Endothelial cell of umbilical vein (primary cell): ENCODE data around the gene ZNF664. TPM values are rescaled to one million over a fixed set of nuclear protein-coding genes. Genes with fewer than 3 reads are reported as not detected.
"Not testable (repeated sequence)": the region's sequence is repeated elsewhere in the genome, so short reads cannot be mapped to it uniquely, and the experiment has no call there.

ENCODE experiments used
- BruUV-seq: library from RNA; stranded (reverse); fragments of 400-500 nt; replicated peaks from 2 replicates; lab custom pipeline; 2021; lab: Mats Ljungman, UMichigan
- CTCF ChIA-PET: fragments of 300-600, 350-600 bp; sonication (Branson Sonifier 250); formaldehyde crosslinking; loops from one replicate; lab custom pipeline; 2021; ENCODE audit warnings: antibody characterized with exemption, inconsistent platforms; lab: Charles Lee
- POLR2A ChIA-PET: fragments of 300-600, 350-600 bp; sonication (Branson Sonifier 250); formaldehyde crosslinking; loops from one replicate; lab custom pipeline; 2021; ENCODE audit warnings: antibody characterized with exemption, inconsistent platforms; lab: Charles Lee
- DNase-seq: peaks from one replicate; pipeline ENCODE4 v3.0.0-alpha.2; 2011; ENCODE audit warnings: low read depth, low spot score
- FAIRE-seq: peaks from 2 replicates; lab custom pipeline; 2011; peaks lifted over from hg19 to GRCh38; lab: Jason Lieb, UNC
- H2AFZ ChIP-seq: 2 replicates; pipeline ENCODE4 v1.6.0; 2012; ENCODE audit warnings: low read depth, low read length, control low read depth, inconsistent platforms
- H3K27ac ChIP-seq: 2 replicates; pipeline ENCODE4 v1.5.1; 2011; ENCODE audit warnings: low read depth, mild to moderate bottlenecking, control low read depth, low read length, moderate library complexity; ENCODE audit not compliant: insufficient read depth
- H3K27me3 ChIP-seq, 2 experiments: 2 replicates each; pipeline versions ENCODE4 v1.6.0 to v1.6.1; 2011; ENCODE audit warnings: low read length in 2 of 2, mixed read lengths in 1 of 2; ENCODE audit not compliant: control insufficient read depth in 2 of 2, insufficient read depth in 2 of 2
- H3K36me3 ChIP-seq, 2 experiments: 2 replicates in 1 of 2; 3 replicates in 1 of 2; pipeline ENCODE4 v1.5.1; 2011; ENCODE audit warnings: low read length in 2 of 2, mild to moderate bottlenecking in 1 of 2, moderate library complexity in 1 of 2; ENCODE audit not compliant: control insufficient read depth in 2 of 2, insufficient read depth in 2 of 2; ENCODE audit errors: extremely low read depth in 1 of 2
- H3K4me1 ChIP-seq: 3 replicates; pipeline ENCODE4 v1.5.1; 2011; ENCODE audit warnings: mild to moderate bottlenecking, low read length; ENCODE audit not compliant: control insufficient read depth, insufficient read depth; ENCODE audit errors: extremely low read depth
- H3K4me2 ChIP-seq: 2 replicates; pipeline ENCODE4 v1.6.1; 2011; ENCODE audit warnings: low read length, control low read depth, mixed read lengths; ENCODE audit not compliant: insufficient read depth
- H3K4me3 ChIP-seq, 3 experiments: fragments of 200-600 bp in 1 of 3; sonication (generic), shearing (Covaris generic) in 1 of 3; replicated peaks in 1 of 3; 2 replicates each; pipeline ENCODE4 v1.5.1; 2011 to 2016; ENCODE audit warnings: control low read depth in 3 of 3, low read length in 3 of 3, mild to moderate bottlenecking in 2 of 3, inconsistent platforms in 1 of 3, low read depth in 1 of 3, moderate library complexity in 1 of 3; ENCODE audit not compliant: insufficient read depth in 1 of 3
- H3K79me2 ChIP-seq: 2 replicates; pipeline ENCODE4 v1.6.0; 2012; ENCODE audit warnings: low read length, inconsistent platforms; ENCODE audit not compliant: control insufficient read depth, insufficient read depth
- H3K9ac ChIP-seq: replicated peaks from 2 replicates; pipeline ENCODE3; 2011; ENCODE audit warnings: low read length, control low read depth; ENCODE audit not compliant: insufficient read depth; ENCODE audit errors: extremely low read depth
- H3K9me1 ChIP-seq: replicated peaks from 3 replicates; pipeline ENCODE4 v1.6.0; 2011; ENCODE audit warnings: mild to moderate bottlenecking, low read length; ENCODE audit not compliant: control insufficient read depth, insufficient read depth; ENCODE audit errors: extremely low read depth
- H3K9me3 ChIP-seq: replicated peaks from 2 replicates; pipeline ENCODE4 v1.5.1; 2012; ENCODE audit warnings: low read length, inconsistent platforms; ENCODE audit not compliant: control insufficient read depth, insufficient read depth
- H4K20me1 ChIP-seq: replicated peaks from 2 replicates; pipeline ENCODE3; 2011; ENCODE audit warnings: mild to moderate bottlenecking, low read length; ENCODE audit not compliant: control insufficient read depth, insufficient read depth; ENCODE audit errors: extremely low read depth
- CTCF ChIP-seq, 2 donors: IDR thresholded peaks; 1 replicate in 1 of 2; 2 replicates in 1 of 2; pipeline ENCODE4 v1.5.1; 2011; ENCODE audit warnings: low read length in 2 of 2, mild to moderate bottlenecking in 2 of 2, moderate library complexity in 2 of 2, control low read depth in 1 of 2, inconsistent platforms in 1 of 2, low read depth in 1 of 2; ENCODE audit not compliant: insufficient read depth in 1 of 2; ENCODE audit errors: extremely low read depth in 1 of 2
- EZH2 ChIP-seq: IDR thresholded peaks from 2 replicates; pipeline ENCODE4 v1.6.1; 2012; ENCODE audit warnings: borderline replicate concordance, low read depth, mild to moderate bottlenecking, moderate library complexity, low read length, inconsistent platforms; ENCODE audit not compliant: severe bottlenecking
- FOS ChIP-seq: IDR thresholded peaks from 2 replicates; pipeline ENCODE4 v1.6.1; 2011; ENCODE audit warnings: mild to moderate bottlenecking, low read length, moderate library complexity, borderline replicate concordance; ENCODE audit not compliant: insufficient read depth
- GATA2 ChIP-seq: IDR thresholded peaks from 2 replicates; pipeline ENCODE4 v1.7.0; 2011; ENCODE audit warnings: low read depth, mild to moderate bottlenecking, moderate library complexity, mixed read lengths, low read length; ENCODE audit not compliant: insufficient read length, insufficient read depth
- JUN ChIP-seq: IDR thresholded peaks from 2 replicates; pipeline ENCODE4 v1.6.1; 2011; ENCODE audit warnings: borderline replicate concordance, low read depth; ENCODE audit not compliant: insufficient read length, insufficient read depth
- MYC ChIP-seq: IDR thresholded peaks from one replicate; pipeline ENCODE4 v1.6.1; 2011; ENCODE audit warnings: mild to moderate bottlenecking, low read depth, low read length
- POLR2A ChIP-seq: IDR thresholded peaks from 2 replicates; pipeline ENCODE4 v1.6.1; 2012; ENCODE audit warnings: low read depth, mild to moderate bottlenecking, control low read depth, low read length
- POLR2AphosphoS5 ChIP-seq: IDR thresholded peaks from 2 replicates; pipeline ENCODE4 v1.6.1; 2012; ENCODE audit warnings: low read depth, mild to moderate bottlenecking, control low read depth, low read length, moderate library complexity; ENCODE audit not compliant: insufficient read depth
- dilution Hi-C: fragments of 300-500 bp; cut with MboI; formaldehyde crosslinking; loops from one replicate; pipeline ENCODE4 v1.15.0; 2019; ENCODE audit warnings: low sequenced_read_pairs; ENCODE audit not compliant: extremely low pct_ligation_motif_present
- intact Hi-C: fragments of 100-400 bp; cut with micrococcal nuclease; formaldehyde crosslinking; loops from one replicate; pipeline ENCODE4 v1.10.0; 2022
- polyA plus RNA-seq, 4 experiments: library from polyadenylated mRNA; depleted of rRNA in 3 of 4; stranded (reverse) in 3 of 4; unstranded in 1 of 4; fragments of >200 nt; gene quantifications; 2 replicates each; pipeline versions ENCODE4 v1.2.1 to v1.2.3, GENCODE V29; 2011 to 2012; ENCODE audit warnings: missing spikeins in 1 of 4
- total RNA-seq: library from RNA; stranded (reverse); gene quantifications from 2 replicates; pipeline ENCODE4 v1.2.3, GENCODE V29; 2021
- TF ChIP-seq, protein P1 (sequence below): IDR thresholded peaks from 2 replicates; pipeline ENCODE4 v1.6.1; 2011; ENCODE audit not compliant: insufficient read depth, insufficient read length

ZNF664 gene
- total and polyA plus RNA-seq, 2 donors (not counting 3 experiments of a cell fraction or from before 2014, with no cell fraction given), result 29.8 to 71.3 TPM

DNA sequence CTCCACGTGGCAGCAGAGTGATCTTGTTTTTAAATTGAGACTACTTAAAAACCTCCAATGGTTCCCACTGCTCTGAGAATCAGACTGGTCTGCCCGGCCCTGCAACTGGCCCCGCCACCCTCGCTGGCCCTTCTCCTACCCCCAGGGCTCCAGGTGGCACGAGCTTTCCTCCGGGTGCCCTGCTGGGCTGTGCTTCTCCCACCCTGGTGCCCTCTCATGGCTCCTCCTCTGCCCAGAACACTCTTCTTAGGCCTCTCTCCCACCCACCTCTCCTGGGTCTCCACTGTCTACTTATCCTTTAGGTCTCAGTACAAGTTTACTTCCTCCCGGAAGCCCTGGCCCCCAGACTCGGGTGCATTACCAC is 26.9 kb upstream of the ZNF664 start:
- Histone ChIP-seq H3K27ac (no peak overlapping the region), H3K36me3 (peaks cover 2% of the 10 kb centered on the region in 2 experiments), H2AFZ (no peak overlapping the region), H3K4me2 (no peak overlapping the region), H3K79me2 (no peaks in the 10 kb centered on the region), H3K4me3 (no peak overlapping the region), H3K9ac (no peak overlapping the region), H3K9me3 (no peaks in the 10 kb centered on the region), H3K9me1 (no peaks in the 10 kb centered on the region), H3K27me3 (no peaks in the 10 kb centered on the region), H3K4me1 (peaks cover 12% of the 10 kb centered on the region), H4K20me1 (no peaks in the 10 kb centered on the region)
- dilution Hi-C loops, result no loop called here
- DNase-seq (no peak), FAIRE-seq (no peak)
- ChIA-PET POLR2A (no interaction called here), CTCF (no interaction called here)
- no peak for TF ChIP-seq CTCF (IDR thresholded peaks at IDR 0.05; ENCODE audit: extremely low read depth in 1 of 2, insufficient read depth in 1 of 2, low read depth in 1 of 2, low read length in 2 of 2)
- TF ChIP-seq FOS, result no peak
- TF ChIP-seq GATA2, result no peak
- no peak for TF ChIP-seq POLR2AphosphoS5
- no peak for TF ChIP-seq JUN
- no peak for TF ChIP-seq POLR2A
- no peak for TF ChIP-seq EZH2
- TF ChIP-seq, protein P1, sequence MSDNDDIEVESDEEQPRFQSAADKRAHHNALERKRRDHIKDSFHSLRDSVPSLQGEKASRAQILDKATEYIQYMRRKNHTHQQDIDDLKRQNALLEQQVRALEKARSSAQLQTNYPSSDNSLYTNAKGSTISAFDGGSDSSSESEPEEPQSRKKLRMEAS, result no peak
- TF ChIP-seq MYC, result no peak
- intact Hi-C loops, result no loop called here
- BruUV-seq, result no TSS peak

DNA sequence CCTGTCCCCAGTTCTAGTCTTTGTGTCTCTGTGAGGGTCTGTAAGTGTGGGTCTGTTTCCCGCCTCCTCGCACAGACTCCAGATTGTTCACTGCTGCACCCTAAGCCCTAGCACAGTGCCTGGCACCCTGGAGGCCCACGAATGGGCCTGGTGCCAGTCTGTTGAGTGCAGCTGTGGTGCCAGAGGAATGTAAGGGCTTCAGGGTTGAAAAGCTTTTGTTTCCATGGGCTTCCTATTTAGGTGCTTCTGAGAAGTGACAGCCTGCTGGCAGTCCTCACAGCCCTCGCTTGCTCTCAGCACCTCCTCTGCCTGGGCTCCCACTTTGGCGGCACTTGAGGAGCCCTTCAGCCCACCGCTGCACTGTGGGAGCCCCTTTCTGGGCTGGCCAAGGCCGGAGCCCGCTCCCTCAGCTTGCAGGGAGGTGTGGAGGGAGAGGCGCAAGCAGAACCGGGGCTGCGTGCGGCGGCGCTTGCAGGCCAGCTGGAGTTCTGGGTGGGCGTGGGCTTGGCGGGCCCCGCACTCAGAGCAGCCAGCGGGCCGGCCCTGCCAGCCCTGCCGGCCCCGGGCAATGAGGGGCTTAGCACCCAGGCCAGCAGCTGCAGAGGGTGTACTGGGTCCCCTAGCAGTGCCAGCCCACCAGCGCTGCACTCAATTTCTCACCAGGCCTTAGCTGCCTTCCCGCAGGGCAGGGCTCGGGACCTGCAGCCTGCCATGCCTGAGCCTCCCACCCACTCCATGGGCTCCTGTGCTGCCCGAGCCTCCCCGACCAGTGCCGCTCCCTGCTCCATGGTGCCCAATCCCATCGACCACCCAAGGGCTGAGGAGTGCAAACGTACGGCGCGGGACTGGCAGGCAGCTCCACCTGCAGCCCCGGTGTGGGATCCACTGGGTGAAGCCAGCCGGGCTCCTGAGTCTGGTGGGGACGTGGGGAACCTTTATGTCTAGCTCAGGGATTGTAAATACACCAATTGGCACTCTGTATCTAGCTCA is 26.2 kb upstream of the ZNF664 start:
- H3K4me1 ChIP-seq, result peaks cover 16% of the 10 kb centered on the region
- H3K36me3 ChIP-seq, BruUV-seq, H3K27ac ChIP-seq, H4K20me1 ChIP-seq, H3K4me2 ChIP-seq, FAIRE-seq, POLR2A ChIA-PET, H3K79me2 ChIP-seq, H3K9me3 ChIP-seq, H3K9me1 ChIP-seq, DNase-seq, intact Hi-C loops, H3K27me3 ChIP-seq, CTCF ChIA-PET, H3K4me3 ChIP-seq, H2AFZ ChIP-seq, dilution Hi-C loops, H3K9ac ChIP-seq: not testable (repeated sequence)
